Measurements from ENCODE around the gene BROX.

DNA sequence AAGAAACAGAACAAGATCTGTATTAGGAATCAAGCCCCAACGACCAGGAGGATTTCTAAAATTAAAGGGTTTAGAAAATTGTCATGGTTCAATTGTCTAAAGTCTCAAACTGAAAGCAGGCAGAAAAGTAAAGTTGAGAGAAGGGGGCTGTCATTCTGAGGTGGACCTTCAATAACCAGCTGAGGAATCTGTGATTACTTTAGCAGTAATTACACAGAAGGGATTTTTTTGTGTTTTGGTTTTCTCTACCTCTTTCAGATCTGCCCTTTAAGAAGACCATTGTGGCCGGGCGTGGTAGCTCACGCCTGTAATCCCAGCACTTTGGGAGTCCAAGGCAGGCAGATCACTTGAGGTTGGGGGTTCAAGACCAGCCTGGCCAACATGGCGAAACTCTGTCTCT is 17.4 kb upstream of the BROX start:
- TF ChIP-seq, protein P1, sequence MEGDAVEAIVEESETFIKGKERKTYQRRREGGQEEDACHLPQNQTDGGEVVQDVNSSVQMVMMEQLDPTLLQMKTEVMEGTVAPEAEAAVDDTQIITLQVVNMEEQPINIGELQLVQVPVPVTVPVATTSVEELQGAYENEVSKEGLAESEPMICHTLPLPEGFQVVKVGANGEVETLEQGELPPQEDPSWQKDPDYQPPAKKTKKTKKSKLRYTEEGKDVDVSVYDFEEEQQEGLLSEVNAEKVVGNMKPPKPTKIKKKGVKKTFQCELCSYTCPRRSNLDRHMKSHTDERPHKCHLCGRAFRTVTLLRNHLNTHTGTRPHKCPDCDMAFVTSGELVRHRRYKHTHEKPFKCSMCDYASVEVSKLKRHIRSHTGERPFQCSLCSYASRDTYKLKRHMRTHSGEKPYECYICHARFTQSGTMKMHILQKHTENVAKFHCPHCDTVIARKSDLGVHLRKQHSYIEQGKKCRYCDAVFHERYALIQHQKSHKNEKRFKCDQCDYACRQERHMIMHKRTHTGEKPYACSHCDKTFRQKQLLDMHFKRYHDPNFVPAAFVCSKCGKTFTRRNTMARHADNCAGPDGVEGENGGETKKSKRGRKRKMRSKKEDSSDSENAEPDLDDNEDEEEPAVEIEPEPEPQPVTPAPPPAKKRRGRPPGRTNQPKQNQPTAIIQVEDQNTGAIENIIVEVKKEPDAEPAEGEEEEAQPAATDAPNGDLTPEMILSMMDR (optimal IDR thresholded peaks at IDR 0.05 in 1 of 3, IDR thresholded peaks at IDR 0.05 in 1 of 3, conservative IDR thresholded peaks at IDR 0.05 in 1 of 3; ENCODE audit: extremely low read depth in 1 of 3, insufficient read depth in 2 of 3, low read length in 3 of 3) = no peak
- TF ChIP-seq EZH2 (IDR thresholded peaks at IDR 0.05; ENCODE audit: low read length) = no peak

Data from keratinocyte (primary cell).